Natural killer cell (primary cell): ENCODE results near the gene MT1A. TPM values are rescaled to one million over a fixed set of nuclear protein-coding genes. Genes with fewer than 3 reads are reported as not detected.

Experiments used
- ATAC-seq, 3 donors: fragments of 150-1000 bp in 2 of 3; fragments of 200-7000 bp in 1 of 3; cut with Tn5 transposase; 1 replicate in 1 of 3; 2 replicates in 2 of 3; pipeline ENCODE4 v1.10.0; 2021; ENCODE audit warnings: mild to moderate bottlenecking in 2 of 3, moderate library complexity in 2 of 3
- DNase-seq, 2 donors: peaks; one replicate each; pipeline versions ENCODE4 v3.0.0 to v3.0.0-alpha.2; 2013 to 2021; ENCODE audit warnings: mixed read lengths in 1 of 2
- H3K27ac ChIP-seq: one replicate; pipeline ENCODE4 v1.5.1; 2013; ENCODE audit warnings: mild to moderate bottlenecking, low read length
- H3K27me3 ChIP-seq: one replicate; pipeline ENCODE4 v1.6.1; 2013; ENCODE audit warnings: low read length; ENCODE audit not compliant: control insufficient read depth, insufficient read depth
- H3K36me3 ChIP-seq: one replicate; pipeline ENCODE4 v1.6.1; 2013; ENCODE audit warnings: low read length; ENCODE audit not compliant: control insufficient read depth, insufficient read depth
- H3K4me1 ChIP-seq: one replicate; pipeline ENCODE4 v1.6.1; 2013; ENCODE audit warnings: low read length; ENCODE audit not compliant: control insufficient read depth, insufficient read depth
- H3K4me3 ChIP-seq: one replicate; pipeline ENCODE4 v1.5.1; 2013; ENCODE audit warnings: low read length
- H3K9me3 ChIP-seq: one replicate; pipeline ENCODE4 v1.6.1; 2013; ENCODE audit warnings: low read length; ENCODE audit not compliant: control insufficient read depth, insufficient read depth
- H3K27ac Mint-ChIP-seq, 2 donors: one replicate each; pipeline ENCODE4 v1.8.0; 2022; ENCODE audit warnings: mild to moderate bottlenecking in 2 of 2, mixed read lengths in 2 of 2, moderate library complexity in 1 of 2
- H3K27me3 Mint-ChIP-seq, 2 donors: one replicate each; pipeline ENCODE4 v1.8.0; 2022; ENCODE audit warnings: low read depth in 2 of 2, mixed read lengths in 2 of 2
- H3K36me3 Mint-ChIP-seq: one replicate; pipeline ENCODE4 v1.8.0; 2022; ENCODE audit warnings: mixed read lengths
- H3K4me1 Mint-ChIP-seq, 2 donors: one replicate each; pipeline ENCODE4 v1.8.0; 2022; ENCODE audit warnings: mixed read lengths in 2 of 2
- H3K4me3 Mint-ChIP-seq: one replicate; pipeline ENCODE4 v1.8.0; 2022; ENCODE audit warnings: mild to moderate bottlenecking, moderate library complexity, mixed read lengths
- H3K9me3 Mint-ChIP-seq, 2 donors: one replicate each; pipeline ENCODE4 v1.8.0; 2022; ENCODE audit warnings: mixed read lengths in 2 of 2
- WGBS: methylation state at CpG from one replicate; pipeline ENCODE4 v1.1.7; 2013; ENCODE audit warnings: missing lambda C conversion rate; ENCODE audit not compliant: insufficient coverage; 5-methylcytosine and 5-hydroxymethylcytosine counted together
- intact Hi-C: fragments of 100-400 bp; cut with micrococcal nuclease; formaldehyde crosslinking; loops from one replicate; pipeline ENCODE4 v1.14.2; 2022
- total RNA-seq, 4 donors: library from RNA; stranded (reverse); fragments of 120-200 nt in 1 of 4; gene quantifications; one replicate each; pipeline versions ENCODE4 v1.2.3 to v1.2.4, GENCODE V29; 2013 to 2022
- TF ChIP-seq, protein P1 (sequence below): fragments of 200-600 bp; IDR thresholded peaks from one replicate; pipeline ENCODE4 v1.8.0; 2022; ENCODE audit warnings: antibody characterized with exemption

MT1A gene
- total RNA-seq, 3 donors from 2014 or later (not counting 1 experiment from before 2014, with no cell fraction given), result not detected

DNA sequence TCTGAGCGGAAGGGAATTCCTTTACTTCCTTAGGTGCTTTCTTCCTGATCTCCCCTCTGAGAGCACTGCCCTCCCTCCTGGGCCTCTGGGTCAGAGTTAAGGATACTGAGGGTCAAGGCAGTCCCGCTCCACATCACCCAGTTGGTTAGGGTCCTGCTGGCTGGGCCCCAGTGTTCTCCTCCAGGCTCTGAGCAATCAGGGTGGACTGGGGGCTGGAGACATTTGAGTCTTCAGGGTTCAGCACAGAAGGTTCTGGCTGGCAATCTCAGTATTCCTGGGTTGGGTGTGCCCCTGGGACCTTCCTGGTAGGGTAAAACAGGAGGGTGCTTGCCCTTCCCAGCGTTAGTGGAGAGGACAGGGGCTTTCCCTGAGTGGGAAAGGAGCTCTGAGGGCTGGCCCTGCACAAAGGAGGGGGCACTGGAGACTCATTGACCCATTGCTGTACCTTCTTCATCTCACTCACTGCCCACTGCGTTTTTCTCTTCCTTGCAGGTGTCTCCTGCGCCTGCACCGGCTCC, 5.6 kb upstream of the MT1A start:
- H3K9me3 Mint-ChIP-seq, result no peaks in the 10 kb centered on the region
- TF ChIP-seq, protein P1, sequence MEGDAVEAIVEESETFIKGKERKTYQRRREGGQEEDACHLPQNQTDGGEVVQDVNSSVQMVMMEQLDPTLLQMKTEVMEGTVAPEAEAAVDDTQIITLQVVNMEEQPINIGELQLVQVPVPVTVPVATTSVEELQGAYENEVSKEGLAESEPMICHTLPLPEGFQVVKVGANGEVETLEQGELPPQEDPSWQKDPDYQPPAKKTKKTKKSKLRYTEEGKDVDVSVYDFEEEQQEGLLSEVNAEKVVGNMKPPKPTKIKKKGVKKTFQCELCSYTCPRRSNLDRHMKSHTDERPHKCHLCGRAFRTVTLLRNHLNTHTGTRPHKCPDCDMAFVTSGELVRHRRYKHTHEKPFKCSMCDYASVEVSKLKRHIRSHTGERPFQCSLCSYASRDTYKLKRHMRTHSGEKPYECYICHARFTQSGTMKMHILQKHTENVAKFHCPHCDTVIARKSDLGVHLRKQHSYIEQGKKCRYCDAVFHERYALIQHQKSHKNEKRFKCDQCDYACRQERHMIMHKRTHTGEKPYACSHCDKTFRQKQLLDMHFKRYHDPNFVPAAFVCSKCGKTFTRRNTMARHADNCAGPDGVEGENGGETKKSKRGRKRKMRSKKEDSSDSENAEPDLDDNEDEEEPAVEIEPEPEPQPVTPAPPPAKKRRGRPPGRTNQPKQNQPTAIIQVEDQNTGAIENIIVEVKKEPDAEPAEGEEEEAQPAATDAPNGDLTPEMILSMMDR, result no peak
- H3K4me3 ChIP-seq, result no peak overlapping the region
- no peak for DNase-seq
- H3K27ac ChIP-seq, result no peak overlapping the region
- H3K36me3 ChIP-seq, result no peaks in the 10 kb centered on the region
- no peaks in the 10 kb centered on the region for H3K36me3 Mint-ChIP-seq
- no peaks in the 10 kb centered on the region for H3K9me3 ChIP-seq
- peaks cover 9 to 15% of the 10 kb centered on the region in 2 donors for H3K4me1 Mint-ChIP-seq
- 23% methylated on average over 6 of the region's 6 CpGs for WGBS
- ATAC-seq, result no peak
- peaks cover 66 to 69% of the 10 kb centered on the region in 2 donors for H3K27me3 Mint-ChIP-seq
- H3K4me3 Mint-ChIP-seq, result peak overlapping the region; percentile 60
- H3K4me1 ChIP-seq, result peaks cover 17% of the 10 kb centered on the region
- H3K27ac Mint-ChIP-seq, result no peak overlapping the region
- H3K27me3 ChIP-seq, result peaks cover 44% of the 10 kb centered on the region
- intact Hi-C loops, result no loop called here

DNA sequence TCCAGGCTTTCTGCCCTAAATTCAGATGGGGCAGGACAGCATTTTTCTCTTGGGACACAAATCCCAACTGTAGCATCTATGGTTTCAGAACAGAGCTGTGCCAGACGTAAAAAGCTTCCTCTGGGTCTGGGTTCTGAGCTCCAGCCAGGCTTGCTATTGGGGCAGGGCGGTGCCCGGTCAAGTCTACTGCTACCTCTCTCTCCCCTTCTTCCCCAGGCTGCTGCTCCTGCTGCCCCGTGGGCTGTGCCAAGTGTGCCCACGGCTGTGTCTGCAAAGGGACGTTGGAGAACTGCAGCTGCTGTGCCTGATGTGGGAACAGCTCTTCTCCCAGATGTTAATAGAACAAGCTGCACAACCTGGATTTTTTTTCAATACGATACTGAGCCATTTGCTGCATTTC, 4.9 kb upstream of the MT1A start:
- Mint-ChIP-seq H3K4me3 (peak overlapping the region; percentile 21), H3K9me3 (no peaks in the 10 kb centered on the region), H3K27me3 (peaks cover 69 to 70% of the 10 kb centered on the region in 2 donors), H3K4me1 (peaks cover 11 to 15% of the 10 kb centered on the region in 2 donors), H3K36me3 (no peaks in the 10 kb centered on the region), H3K27ac (no peak overlapping the region)
- no peak overlapping the region for H3K4me3 ChIP-seq
- 53% methylated on average over 7 of the region's 7 CpGs for WGBS
- DNase-seq, result no peak
- H3K27ac ChIP-seq, result no peak overlapping the region
- peaks cover 23% of the 10 kb centered on the region for H3K4me1 ChIP-seq
- no peaks in the 10 kb centered on the region for H3K9me3 ChIP-seq
- H3K27me3 ChIP-seq, result peaks cover 47% of the 10 kb centered on the region
- no peak for ATAC-seq
- intact Hi-C loops, result no loop called here
- H3K36me3 ChIP-seq, result no peaks in the 10 kb centered on the region
- TF ChIP-seq, protein P1, result no peak

DNA sequence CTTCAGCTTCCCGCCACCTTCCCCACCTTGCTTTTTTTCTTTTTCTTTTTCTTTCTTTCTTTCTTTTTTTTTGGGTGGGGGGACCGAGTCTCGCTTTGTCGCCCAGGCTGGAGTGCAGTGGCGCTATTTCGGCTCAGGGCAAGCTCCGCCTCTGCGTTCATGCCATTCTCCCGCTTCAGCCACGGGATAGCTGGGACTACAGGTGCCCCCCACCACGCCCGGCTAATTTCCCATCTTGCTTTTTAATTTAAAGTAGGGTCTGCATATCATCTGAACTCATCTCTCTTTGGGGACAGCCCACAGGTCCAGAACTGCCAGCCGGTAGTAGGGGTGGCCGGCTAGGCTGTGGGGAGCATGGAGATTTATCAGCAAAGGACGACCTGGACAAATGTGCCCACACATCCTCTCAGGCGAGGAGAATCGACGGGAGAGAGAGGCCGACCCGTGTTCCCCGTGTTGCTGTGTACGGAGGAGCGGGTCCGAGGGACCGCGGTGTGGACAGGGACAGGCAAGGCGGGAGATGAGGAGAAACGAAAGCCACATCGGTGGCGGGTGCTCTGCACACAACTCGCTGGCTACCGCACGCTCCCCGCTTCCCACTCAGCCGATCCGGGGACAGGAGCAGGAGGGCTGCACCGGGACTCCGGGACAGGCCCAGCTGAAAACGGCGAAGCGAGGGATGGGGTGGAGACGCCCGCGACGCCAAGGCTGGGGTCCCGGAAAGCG, 3.6 kb upstream of the MT1A start:
- H3K36me3 ChIP-seq, result no peaks in the 10 kb centered on the region
- no peak overlapping the region for H3K4me3 Mint-ChIP-seq
- H3K9me3 Mint-ChIP-seq, result no peaks in the 10 kb centered on the region
- H3K27ac ChIP-seq, result no peak overlapping the region
- intact Hi-C loops, result no loop called here
- peaks cover 56% of the 10 kb centered on the region for H3K27me3 ChIP-seq
- peaks cover 11 to 15% of the 10 kb centered on the region in 2 donors for H3K4me1 Mint-ChIP-seq
- H3K4me3 ChIP-seq, result no peak overlapping the region
- H3K27me3 Mint-ChIP-seq, result peaks cover 76 to 77% of the 10 kb centered on the region in 2 donors
- peaks cover 24% of the 10 kb centered on the region for H3K4me1 ChIP-seq
- H3K36me3 Mint-ChIP-seq, result no peaks in the 10 kb centered on the region
- no peak overlapping the region for H3K27ac Mint-ChIP-seq
- no peaks in the 10 kb centered on the region for H3K9me3 ChIP-seq
- no peak for ATAC-seq
- peak in 1 of 2 donors; percentile 18 for DNase-seq
- TF ChIP-seq, protein P1, result no peak
- 8% methylated on average over 45 of the region's 47 CpGs for WGBS
